ENCODE results near the gene SAMD10.

DNA sequence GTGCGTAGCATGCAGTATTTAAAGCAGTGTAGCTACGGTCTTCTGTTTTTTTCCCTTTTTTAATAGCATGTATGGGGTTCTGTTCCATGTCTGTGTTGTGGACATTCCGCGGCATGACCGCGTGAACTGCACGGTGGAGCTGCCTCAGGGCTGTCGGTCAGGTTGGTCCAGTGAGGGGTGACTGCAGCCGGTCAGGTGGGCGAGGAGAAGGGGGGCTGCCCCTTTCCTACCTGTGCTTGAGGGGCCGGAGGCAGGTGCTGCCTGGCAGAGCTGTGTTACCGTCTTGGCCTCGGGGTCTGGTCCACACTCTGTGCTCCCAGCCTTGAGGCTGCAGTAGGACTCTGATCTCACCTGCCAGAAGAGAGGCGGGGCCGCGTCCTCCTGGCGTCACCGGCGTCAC is 47.7 kb downstream of the SAMD10 start:
- TF ChIP-seq, protein P1, sequence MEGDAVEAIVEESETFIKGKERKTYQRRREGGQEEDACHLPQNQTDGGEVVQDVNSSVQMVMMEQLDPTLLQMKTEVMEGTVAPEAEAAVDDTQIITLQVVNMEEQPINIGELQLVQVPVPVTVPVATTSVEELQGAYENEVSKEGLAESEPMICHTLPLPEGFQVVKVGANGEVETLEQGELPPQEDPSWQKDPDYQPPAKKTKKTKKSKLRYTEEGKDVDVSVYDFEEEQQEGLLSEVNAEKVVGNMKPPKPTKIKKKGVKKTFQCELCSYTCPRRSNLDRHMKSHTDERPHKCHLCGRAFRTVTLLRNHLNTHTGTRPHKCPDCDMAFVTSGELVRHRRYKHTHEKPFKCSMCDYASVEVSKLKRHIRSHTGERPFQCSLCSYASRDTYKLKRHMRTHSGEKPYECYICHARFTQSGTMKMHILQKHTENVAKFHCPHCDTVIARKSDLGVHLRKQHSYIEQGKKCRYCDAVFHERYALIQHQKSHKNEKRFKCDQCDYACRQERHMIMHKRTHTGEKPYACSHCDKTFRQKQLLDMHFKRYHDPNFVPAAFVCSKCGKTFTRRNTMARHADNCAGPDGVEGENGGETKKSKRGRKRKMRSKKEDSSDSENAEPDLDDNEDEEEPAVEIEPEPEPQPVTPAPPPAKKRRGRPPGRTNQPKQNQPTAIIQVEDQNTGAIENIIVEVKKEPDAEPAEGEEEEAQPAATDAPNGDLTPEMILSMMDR (IDR thresholded peaks at IDR 0.05) = no peak
- TF ChIP-seq POLR2A (IDR thresholded peaks at IDR 0.05) = no peak

Data from thyroid gland (tissue), 4 donors.